Dermis microvascular lymphatic vessel endothelial cell (primary cell): ENCODE measurements around the gene SIMC1. TPM values are rescaled to one million over a fixed set of nuclear protein-coding genes. Genes with fewer than 3 reads are reported as not detected.
"Not testable (repeated sequence)": the region's sequence is repeated elsewhere in the genome, so short reads cannot be mapped to it uniquely, and the experiment has no call there.

Experiments
- DNase-seq, 2 donors: peaks; one replicate each; pipeline versions ENCODE4 v3.0.0 to v3.0.0-alpha.2; 2010; ENCODE audit warnings: low read depth in 2 of 2
- total RNA-seq: library from RNA; depleted of rRNA; stranded (reverse); fragments of >200 nt; gene quantifications from 2 replicates; pipeline ENCODE4 v1.2.1, GENCODE V29; 2014

SIMC1 gene
- total RNA-seq, 1 donor from 2014 or later, result 1.9 TPM

DNA sequence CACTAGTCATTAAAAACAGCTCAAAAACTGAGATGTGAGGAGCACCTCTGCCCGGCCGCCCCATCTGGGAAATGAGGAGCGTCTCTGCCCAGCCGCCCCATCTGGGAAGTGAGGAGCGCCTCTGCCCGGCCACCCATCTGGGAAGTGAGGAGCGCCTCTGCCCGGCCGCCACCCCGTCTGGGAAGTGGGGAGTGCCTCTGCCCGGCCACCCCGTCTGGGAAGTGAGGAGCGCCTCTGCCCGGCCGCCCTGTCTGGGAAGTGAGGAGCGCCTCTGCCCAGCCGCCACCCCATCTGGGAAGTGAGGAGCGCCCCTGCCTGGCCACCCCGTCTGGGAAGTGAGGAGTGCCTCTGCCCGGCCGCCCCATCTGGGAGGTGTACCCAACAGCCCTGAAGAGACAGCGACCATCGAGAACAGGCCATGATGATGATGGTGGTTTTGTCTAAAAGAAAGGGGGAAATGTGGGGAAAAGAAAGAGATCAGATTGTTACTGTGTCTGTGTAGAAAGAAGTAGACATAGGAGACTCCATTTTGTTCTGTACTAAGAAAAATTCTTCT is 23.7 kb upstream of the SIMC1 start:
- DNase-seq, result not testable (repeated sequence)

DNA sequence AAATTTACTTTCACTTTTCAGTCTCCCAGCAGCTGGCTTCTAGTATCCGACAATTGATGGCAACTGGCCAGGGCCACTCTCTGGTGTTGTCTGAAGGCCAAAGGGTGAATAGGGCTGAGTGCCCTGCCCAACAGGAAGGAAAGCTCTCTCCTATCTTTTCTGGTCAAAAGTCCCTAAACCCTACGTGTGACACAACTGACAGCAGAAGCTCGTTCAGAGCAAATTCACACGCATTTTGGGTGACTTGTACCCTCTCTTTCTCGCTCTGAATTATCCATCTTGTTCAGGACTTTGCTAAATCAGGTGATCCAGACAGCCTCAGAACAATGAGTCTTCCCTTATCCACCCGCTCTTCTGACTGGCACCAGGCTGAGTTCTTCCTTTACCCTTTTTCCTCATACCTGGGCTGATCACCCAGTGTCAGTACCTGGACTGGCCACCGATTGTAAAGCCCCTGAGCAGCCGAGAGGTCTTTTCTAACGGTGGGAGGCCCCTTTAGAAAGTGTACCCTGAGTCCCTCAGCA is 21.8 kb upstream of the SIMC1 start:
- peak; percentile 22 to 47 for DNase-seq

- not testable (repeated sequence) for DNase-seq
Measured at GRCh38 chr5:176217188-176217729, 21.0 kb upstream of the SIMC1 start.

- DNase-seq, result not testable (repeated sequence)
Measured at GRCh38 chr5:176217764-176218163, 20.5 kb upstream of the SIMC1 start.

GRCh38 chr5:176222006-176222405 is 16.2 kb upstream of the SIMC1 start:
- DNase-seq, result not testable (repeated sequence)

DNA sequence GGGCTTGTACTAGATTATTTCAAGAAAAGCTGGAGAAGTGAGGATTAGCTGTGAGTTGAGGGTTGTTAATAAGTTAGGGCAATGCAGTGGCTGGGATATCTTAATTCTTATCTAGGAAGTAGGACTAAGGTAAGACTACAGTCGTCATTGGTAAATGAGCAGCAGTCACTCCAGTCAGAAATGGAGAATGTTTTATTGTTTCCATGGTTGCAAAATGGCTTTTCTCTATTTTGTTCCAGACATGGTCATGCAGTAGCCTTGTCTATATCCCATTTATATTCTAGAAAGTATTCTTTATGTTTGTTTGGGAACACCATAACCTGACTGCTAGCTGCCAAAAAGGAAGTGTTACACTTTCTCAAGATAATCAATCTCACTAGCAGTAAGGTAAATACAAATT is 9.9 kb upstream of the SIMC1 start:
- not testable (repeated sequence) for DNase-seq

DNA sequence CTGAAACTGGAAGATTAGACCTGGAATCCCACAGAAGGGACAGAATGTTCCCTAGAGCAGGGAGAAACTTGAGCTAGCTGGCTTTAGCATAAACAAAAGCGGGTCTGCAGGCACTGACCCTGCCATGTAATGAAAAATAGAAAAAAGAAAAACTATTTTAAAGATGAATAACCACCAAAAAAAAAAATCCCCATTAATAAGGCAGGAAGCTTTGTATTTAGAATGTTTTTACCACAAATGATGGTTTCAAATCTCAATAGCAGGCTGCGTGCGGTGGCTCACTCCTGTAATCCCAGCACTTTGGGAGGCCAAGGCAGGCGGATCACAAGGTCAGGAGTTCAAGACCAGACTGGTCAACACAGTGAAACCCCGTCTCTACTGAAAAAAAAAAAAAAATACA is 5.0 kb upstream of the SIMC1 start:
- not testable (repeated sequence) for DNase-seq

- DNase-seq, result peak; percentile 18 to 42
Measured at GRCh38 chr5:176235155-176235554, 3.1 kb upstream of the SIMC1 start.

DNA sequence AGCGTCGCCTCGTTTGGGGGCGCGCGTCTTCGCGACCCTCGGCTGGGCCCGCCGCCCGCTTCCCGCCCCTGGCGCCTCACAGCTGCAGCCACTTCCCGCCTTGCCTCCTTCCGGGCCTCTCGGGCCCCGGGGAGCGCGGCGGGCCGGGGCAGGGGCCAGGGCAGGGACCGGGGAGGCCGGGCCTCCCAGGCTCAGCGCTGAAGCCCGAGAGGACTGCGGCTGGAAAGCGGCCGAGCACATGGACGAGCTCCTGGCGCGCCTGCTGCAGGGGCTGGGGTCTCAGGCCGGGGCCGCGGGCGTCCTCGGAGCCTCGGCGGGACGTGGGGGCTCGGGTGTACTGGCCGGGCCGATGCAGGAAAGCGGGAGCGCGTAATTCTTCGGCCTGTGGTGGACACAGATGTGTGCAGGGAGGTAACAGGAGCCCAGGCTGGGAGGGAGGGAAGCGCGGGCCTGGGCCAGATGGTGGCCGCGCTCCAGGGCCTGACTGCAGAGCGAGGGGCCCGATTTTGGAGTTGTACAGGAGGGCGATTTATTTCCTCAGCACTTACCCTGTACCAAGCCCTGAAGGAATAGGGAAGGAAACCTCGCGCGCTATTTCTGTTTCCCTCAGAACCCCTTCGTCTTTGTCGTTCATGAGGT is 540 bp downstream of the SIMC1 start:
- not testable (repeated sequence) for DNase-seq

- not testable (repeated sequence) for DNase-seq
Measured at GRCh38 chr5:176239304-176239703, 1.1 kb downstream of the SIMC1 start.

DNA sequence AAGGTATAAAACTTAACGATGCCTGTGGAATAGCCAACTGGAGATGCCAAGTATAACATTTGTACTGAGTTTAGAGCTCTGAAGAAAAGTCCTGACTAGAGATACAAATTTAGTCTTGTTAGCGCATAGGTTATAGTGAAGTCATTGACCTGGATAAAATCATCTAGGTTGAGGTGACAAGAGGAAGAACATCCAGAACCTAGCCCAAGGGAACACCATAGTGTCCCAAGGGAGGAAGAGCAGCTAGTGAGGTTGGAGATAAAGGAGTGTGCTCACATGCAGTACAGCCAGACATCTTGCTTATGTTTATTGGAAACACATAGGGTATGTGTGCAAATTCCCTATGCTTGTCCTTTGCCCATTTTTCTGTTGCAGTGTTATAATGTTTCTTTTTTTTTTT is 6.1 kb downstream of the SIMC1 start:
- not testable (repeated sequence) for DNase-seq

DNA sequence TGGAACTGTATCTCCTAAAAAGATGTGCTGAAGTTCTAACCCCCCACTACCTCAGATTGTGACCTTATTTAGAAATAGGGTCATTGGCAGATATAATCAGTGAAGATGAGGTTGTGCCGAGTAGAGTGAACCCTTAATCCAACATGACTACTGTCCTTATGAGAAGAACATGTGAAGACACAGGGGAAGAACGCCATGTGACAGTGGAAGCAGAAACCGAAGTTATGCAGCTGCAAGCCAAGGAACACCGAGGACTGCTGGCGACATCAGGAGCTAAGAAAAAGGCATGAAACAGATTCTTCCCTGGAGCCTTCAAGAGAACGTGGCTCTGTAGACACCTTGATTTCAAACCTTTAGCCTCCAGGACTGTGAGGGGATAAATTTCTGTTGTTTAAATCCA is 6.8 kb downstream of the SIMC1 start:
- not testable (repeated sequence) for DNase-seq

- DNase-seq, result not testable (repeated sequence)
Measured at GRCh38 chr5:176245489-176245888, 7.3 kb downstream of the SIMC1 start.

DNA sequence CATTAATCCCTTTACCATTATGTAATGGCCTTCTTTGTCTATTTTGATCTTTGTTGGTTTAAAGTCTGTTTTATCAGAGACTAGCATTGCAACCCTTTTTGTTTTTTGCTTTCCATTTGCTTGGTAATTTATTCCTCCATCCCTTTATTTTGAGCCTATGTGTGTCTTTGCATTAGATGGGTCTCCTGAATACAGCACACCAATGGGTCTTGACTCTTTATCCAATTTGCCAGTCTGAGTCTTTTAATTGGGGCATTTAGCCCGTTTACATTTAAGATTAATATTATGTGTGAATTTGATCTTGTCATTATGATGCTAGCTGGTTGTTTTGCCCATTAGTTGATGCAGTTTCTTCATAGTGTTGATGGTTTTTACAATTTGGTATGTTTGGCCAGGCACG is 12.5 kb downstream of the SIMC1 start:
- DNase-seq, result not testable (repeated sequence)

GRCh38 chr5:176252171-176252570 is 13.9 kb downstream of the SIMC1 start:
- not testable (repeated sequence) for DNase-seq

GRCh38 chr5:176253370-176254065 is 15.3 kb downstream of the SIMC1 start:
- not testable (repeated sequence) for DNase-seq

DNA sequence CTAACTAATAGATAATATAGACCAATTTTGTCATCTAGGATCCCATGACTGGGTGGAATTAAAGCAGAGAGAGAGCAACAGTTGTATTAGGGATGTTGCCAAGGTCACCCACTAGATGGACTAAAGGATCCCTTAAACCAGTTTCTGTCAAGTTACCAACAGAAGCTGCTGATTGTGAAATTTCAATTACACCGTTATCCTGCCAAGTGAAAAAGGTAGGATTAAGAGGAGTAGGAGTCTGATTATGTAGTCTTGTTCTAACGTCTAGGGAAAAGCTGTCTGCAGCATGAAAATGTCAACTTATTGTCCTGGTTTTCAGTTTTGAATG is 15.8 kb downstream of the SIMC1 start:
- DNase-seq, result not testable (repeated sequence)

DNA sequence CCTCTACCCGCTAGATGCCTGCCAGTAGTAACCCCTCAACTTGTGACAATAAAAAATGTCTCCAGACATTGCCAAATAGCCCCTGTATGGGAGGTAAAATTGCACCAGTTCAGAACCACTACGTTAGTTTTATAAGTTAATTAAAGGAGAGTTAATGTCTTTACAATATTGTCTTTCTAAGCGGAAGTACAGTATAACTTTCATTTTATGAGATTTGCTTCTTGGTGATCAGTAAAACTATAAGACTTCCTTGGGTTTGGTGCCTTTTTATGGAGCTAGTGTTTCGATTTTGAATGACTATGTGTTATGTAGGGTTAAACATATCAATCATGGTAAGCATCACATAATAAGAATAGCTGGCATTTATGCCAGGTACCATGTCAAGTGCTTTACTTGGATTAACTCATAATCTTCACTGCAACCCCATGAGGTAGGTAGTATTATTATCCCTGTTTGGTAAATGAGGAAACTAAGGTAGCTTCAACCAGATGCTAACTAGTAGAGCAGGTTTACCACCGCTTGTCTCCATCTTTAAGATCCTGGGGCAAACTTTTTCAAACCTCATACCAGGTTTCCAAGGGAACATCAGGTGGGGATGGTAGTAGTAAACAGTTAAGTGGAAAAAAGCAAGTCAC is 19.8 kb downstream of the SIMC1 start:
- DNase-seq, result not testable (repeated sequence)

DNA sequence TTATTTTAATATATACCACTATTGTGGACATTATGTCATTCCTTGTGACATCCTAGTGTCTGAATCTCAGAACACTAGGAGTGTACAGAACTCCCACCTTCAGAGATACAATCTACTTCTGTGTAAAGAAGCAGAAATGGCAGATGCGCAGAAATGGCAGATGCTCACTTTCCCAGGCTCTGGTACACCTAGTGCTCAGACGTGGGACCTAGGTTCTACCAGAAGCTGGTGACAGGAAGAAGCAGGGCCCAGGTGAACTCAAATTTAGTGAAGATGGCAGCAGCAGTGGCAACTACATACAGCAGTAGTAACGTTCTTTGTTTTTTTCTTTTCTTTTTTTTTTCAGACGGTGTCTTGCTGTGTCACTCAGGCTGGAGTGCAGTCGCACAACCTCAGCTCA is 22.5 kb downstream of the SIMC1 start:
- DNase-seq, result not testable (repeated sequence)

- not testable (repeated sequence) for DNase-seq
Measured at GRCh38 chr5:176266448-176266847, 28.2 kb downstream of the SIMC1 start.

DNA sequence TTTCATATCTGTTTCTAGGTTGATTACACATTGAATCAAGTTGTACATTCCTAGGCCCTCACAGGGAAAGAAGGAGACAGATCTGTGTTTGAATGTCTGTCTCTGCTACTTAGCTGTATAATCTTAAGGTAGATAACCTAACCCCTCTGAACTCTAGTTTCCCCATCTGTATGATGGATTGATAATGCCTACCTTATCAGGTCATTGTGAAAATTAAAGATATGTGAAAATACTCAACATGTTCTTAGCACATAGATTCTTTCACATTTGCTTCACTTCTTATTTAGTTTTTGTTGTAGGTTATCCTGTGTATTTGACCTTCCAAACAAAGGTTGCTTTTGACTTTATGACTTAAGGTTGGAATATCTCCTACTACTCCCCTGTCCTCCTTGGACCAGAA is 50.8 kb downstream of the SIMC1 start:
- not testable (repeated sequence) for DNase-seq
